Parathyroid adenoma (tissue), 2 donors: ENCODE results near the gene GLIPR2.

Experiments used
- H2AFZ ChIP-seq: fragments of 300-600 bp; sonication (generic); one replicate; pipeline ENCODE4 v1.7.0; 2017; ENCODE audit warnings: antibody characterized with exemption, mild to moderate bottlenecking
- H3K27ac ChIP-seq: fragments of 300-600 bp; sonication (generic); one replicate; pipeline ENCODE4 v1.7.0; 2017
- H3K27me3 ChIP-seq: fragments of 300-600 bp; sonication (generic); one replicate; pipeline ENCODE4 v1.7.0; 2017; ENCODE audit warnings: low read length; ENCODE audit not compliant: control insufficient read depth, insufficient read depth
- H3K36me3 ChIP-seq: fragments of 300-600 bp; sonication (generic); one replicate; pipeline ENCODE4 v1.7.0; 2017; ENCODE audit warnings: low read length; ENCODE audit not compliant: control insufficient read depth, insufficient read depth
- H3K4me1 ChIP-seq: fragments of 300-600 bp; sonication (generic); one replicate; pipeline ENCODE4 v1.7.0; 2017; ENCODE audit warnings: control low read depth
- H3K4me2 ChIP-seq: fragments of 300-600 bp; sonication (generic); one replicate; pipeline ENCODE4 v1.7.0; 2017; ENCODE audit warnings: low read length
- H3K4me3 ChIP-seq: fragments of 300-600 bp; sonication (generic); one replicate; pipeline ENCODE4 v1.7.0; 2017; ENCODE audit warnings: low read depth, low read length
- H3K79me2 ChIP-seq: fragments of 300-600 bp; sonication (generic); one replicate; pipeline ENCODE4 v1.7.0; 2017; ENCODE audit warnings: control low read depth
- H3K9ac ChIP-seq: fragments of 300-600 bp; sonication (generic); one replicate; pipeline ENCODE4 v1.7.0; 2017; ENCODE audit warnings: mild to moderate bottlenecking
- H3K9me3 ChIP-seq: fragments of 300-600 bp; sonication (generic); one replicate; pipeline ENCODE4 v1.7.0; 2017; ENCODE audit warnings: low read length; ENCODE audit not compliant: control insufficient read depth
- TF ChIP-seq, protein P1 (sequence below): fragments of 300-600 bp; sonication (generic); IDR thresholded peaks from one replicate; pipeline ENCODE4 v1.7.0; 2017; ENCODE audit warnings: antibody characterized with exemption, mild to moderate bottlenecking
- donor health status: primary hyperparathyroidism.

GLIPR2 gene

DNA sequence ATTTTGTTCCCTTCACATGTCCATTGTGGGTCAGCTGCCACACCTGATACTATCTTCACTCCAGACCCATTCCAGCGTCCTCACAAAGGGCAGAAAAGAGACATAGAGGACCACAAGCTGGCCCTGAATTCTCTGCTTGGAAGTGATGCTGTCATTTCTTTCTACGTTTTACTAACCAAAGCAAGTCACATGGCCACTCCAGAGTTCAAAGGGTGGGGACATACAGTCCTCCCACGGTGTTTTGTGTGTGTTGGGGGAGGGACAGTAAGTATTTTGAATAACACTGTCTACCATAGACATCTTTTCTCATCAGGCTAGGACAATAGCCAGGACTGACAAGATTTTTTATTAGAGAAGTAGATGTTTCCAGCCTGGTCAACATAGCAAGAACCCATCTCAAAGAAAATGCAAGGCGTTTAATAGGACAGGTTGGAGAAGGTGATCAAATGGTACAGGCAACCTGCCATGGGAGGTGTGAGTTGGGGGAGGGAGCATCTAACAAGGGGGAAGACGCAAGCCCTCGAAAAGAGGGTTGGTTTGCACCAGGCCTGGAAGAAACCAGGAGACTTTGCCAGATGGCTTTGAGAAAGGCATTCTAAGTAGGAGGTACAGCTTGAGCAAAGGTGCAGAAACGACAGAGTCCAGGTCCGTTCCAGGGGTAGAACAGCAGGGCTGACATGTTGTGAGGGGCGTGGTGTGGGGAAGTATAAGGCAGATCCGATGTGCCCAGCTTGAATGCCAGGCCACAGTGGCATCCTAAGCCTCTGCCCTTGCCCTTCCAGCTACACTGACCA, 11.3 kb upstream of the GLIPR2 start:
- H3K4me3 ChIP-seq, result no peak overlapping the region
- H3K9ac ChIP-seq, result no peak overlapping the region
- no peak overlapping the region for H2AFZ ChIP-seq
- H3K9me3 ChIP-seq, result no peaks in the 10 kb centered on the region
- TF ChIP-seq, protein P1, sequence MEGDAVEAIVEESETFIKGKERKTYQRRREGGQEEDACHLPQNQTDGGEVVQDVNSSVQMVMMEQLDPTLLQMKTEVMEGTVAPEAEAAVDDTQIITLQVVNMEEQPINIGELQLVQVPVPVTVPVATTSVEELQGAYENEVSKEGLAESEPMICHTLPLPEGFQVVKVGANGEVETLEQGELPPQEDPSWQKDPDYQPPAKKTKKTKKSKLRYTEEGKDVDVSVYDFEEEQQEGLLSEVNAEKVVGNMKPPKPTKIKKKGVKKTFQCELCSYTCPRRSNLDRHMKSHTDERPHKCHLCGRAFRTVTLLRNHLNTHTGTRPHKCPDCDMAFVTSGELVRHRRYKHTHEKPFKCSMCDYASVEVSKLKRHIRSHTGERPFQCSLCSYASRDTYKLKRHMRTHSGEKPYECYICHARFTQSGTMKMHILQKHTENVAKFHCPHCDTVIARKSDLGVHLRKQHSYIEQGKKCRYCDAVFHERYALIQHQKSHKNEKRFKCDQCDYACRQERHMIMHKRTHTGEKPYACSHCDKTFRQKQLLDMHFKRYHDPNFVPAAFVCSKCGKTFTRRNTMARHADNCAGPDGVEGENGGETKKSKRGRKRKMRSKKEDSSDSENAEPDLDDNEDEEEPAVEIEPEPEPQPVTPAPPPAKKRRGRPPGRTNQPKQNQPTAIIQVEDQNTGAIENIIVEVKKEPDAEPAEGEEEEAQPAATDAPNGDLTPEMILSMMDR, result no peak
- no peaks in the 10 kb centered on the region for H3K36me3 ChIP-seq
- H3K4me2 ChIP-seq, result no peak overlapping the region
- H3K79me2 ChIP-seq, result no peaks in the 10 kb centered on the region
- H3K27me3 ChIP-seq, result no peaks in the 10 kb centered on the region
- H3K4me1 ChIP-seq, result no peaks in the 10 kb centered on the region
- no peak overlapping the region for H3K27ac ChIP-seq

DNA sequence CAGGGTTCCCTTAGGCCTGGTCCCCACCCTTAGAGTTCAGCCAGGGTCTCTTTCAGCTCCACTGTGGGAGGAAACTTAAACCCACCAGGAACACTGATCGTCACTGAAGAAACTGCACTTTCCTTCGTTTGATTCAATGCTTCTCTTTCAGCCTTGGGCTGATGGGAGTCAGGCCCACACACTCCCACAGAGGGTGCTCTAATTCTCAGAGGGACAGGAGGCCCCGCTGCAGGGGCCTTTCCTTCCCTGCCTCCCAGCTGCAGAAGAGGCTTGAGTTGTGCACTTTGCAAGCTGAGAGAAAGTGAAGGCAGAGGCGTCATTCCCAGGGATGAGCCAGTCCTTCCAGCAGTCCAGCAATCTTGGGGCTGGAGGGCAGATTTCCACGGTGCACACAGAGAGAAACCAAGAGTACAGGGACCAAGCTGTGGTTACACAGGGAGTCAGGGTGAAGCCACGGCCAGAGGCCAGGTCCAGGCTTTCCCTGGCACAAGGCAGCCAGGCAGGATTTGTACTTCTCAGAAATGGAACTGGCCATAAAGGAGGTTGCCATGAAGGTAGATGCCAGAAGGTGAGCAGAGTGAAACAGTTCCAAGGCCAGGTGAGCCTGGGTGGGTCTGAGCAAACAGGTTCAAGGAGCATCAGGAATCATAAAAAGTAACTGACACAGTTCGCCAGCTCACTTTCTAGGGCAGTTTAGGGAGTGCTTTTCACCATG, 10.4 kb upstream of the GLIPR2 start:
- Histone ChIP-seq H3K9ac (no peak overlapping the region), H2AFZ (no peak overlapping the region), H3K4me1 (no peaks in the 10 kb centered on the region), H3K4me3 (no peak overlapping the region), H3K27ac (no peak overlapping the region), H3K79me2 (no peaks in the 10 kb centered on the region), H3K4me2 (no peak overlapping the region), H3K9me3 (no peaks in the 10 kb centered on the region), H3K27me3 (no peaks in the 10 kb centered on the region), H3K36me3 (no peaks in the 10 kb centered on the region)
- TF ChIP-seq, protein P1, result no peak

DNA sequence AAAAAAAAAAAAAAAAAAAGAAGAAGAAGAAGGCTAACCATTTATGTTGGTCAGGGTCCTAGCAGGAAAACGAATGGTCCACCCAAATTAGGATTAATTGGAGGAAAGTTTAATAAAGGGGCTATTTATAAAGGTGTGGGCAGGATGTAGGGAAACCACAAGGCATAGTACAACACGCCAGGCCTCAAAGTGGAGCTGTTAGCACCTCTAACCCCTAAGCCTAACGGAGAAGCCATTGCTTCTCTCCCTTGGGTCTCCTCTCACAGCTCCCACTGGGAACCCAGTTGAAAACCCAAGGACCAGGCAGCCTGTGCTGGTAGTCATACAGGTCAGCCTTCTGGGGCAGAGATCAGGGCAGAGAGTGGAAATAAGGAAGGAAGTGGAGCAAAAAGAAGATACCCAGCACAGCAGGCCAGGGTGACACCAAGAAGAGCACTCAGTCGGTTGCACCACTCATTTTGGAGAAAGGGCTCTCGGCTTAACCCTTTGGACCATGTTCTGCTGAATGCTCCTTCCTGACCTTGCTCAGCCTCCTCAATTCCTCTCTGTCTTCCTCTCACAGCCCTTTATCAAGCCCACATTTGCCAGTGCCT, 8.8 kb upstream of the GLIPR2 start:
- Histone ChIP-seq H3K27me3 (no peaks in the 10 kb centered on the region), H2AFZ (no peak overlapping the region), H3K9ac (no peak overlapping the region), H3K36me3 (no peaks in the 10 kb centered on the region), H3K9me3 (no peaks in the 10 kb centered on the region), H3K4me2 (no peak overlapping the region), H3K27ac (no peak overlapping the region), H3K4me1 (no peaks in the 10 kb centered on the region), H3K79me2 (no peaks in the 10 kb centered on the region), H3K4me3 (no peak overlapping the region)
- TF ChIP-seq, protein P1, result no peak

DNA sequence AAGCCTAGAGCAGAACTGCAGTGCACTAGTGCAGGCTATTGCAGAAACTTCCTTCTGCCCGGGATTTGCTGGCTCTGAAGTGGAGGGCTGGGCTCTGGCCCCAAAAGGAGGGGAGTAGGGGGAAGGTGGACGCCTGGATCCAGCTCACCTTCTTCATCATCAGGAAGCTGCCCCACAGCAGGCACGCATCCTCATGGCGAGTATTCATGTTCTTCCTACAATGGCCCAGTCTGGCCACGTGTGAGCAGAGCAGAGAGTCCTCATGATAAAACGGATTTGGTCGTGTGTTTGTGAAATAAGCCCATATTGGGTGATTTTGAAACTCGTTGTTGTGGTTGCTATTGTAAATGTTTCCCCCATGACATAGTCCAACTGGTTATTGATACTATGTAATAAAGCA, 8.2 kb upstream of the GLIPR2 start:
- no peak overlapping the region for H3K4me2 ChIP-seq
- H3K4me3 ChIP-seq, result no peak overlapping the region
- no peaks in the 10 kb centered on the region for H3K36me3 ChIP-seq
- no peak overlapping the region for H2AFZ ChIP-seq
- H3K4me1 ChIP-seq, result no peaks in the 10 kb centered on the region
- no peak overlapping the region for H3K27ac ChIP-seq
- H3K27me3 ChIP-seq, result no peaks in the 10 kb centered on the region
- H3K79me2 ChIP-seq, result no peaks in the 10 kb centered on the region
- TF ChIP-seq, protein P1, result no peak
- H3K9me3 ChIP-seq, result no peaks in the 10 kb centered on the region
- no peak overlapping the region for H3K9ac ChIP-seq
